K562 (cell line): ENCODE results near the gene HAGHL. TPM values are rescaled to one million over a fixed set of nuclear protein-coding genes. Genes with fewer than 3 reads are reported as not detected.
A peak's percentile ranks its signal among the peaks of the same experiment; 100 is the strongest.

Source experiments
- ATAC-seq: fragments of 200-7000 bp; cut with Tn5 transposase; 3 replicates; pipeline ENCODE4 v1.9.1; 2020; ENCODE audit warnings: moderate library complexity
- BruUV-seq: library from RNA; stranded (reverse); fragments of 400-500 nt; replicated peaks from 2 replicates; lab custom pipeline; 2021; lab: Mats Ljungman, UMichigan
- CTCF ChIA-PET: fragments of 300-600 bp; formaldehyde crosslinking; extraction: SDS; loops from one replicate; lab custom pipeline; 2021; ENCODE audit warnings: low intra/inter-chr PET ratio; lab: Yijun Ruan, JAX
- POLR2A ChIA-PET: fragments of 300-600, 350-650 bp; sonication (Branson Sonifier 250); formaldehyde crosslinking; extraction: SDS; loops from one replicate; lab custom pipeline; 2021; ENCODE audit warnings: antibody characterized with exemption, inconsistent platforms; lab: Yijun Ruan, JAX
- DNase-seq, 4 experiments: peaks; one replicate each; pipeline versions ENCODE4 v3.0.0 to v3.0.0-alpha.2; 2011 to 2018; ENCODE audit warnings: low spot score in 3 of 4, mixed read lengths in 3 of 4; ENCODE audit errors: extremely low read depth in 1 of 4
- FAIRE-seq: peaks from 2 replicates; lab custom pipeline; 2011; peaks lifted over from hg19 to GRCh38; lab: Jason Lieb, UNC
- H2AFZ ChIP-seq: 2 replicates; pipeline ENCODE4 v1.6.0; 2011; ENCODE audit warnings: low read depth, low read length, control low read depth, inconsistent platforms
- H3K27ac ChIP-seq: fragments of 200-600 bp; 3 replicates; pipeline ENCODE4 v1.8.0; 2011; ENCODE audit warnings: low read depth, mild to moderate bottlenecking, control low read depth, inconsistent platforms, low read length, moderate library complexity, mixed read lengths; ENCODE audit errors: extremely low read depth
- H3K27me3 ChIP-seq, 2 experiments: fragments of 300-600 bp in 1 of 2; 2 replicates in 1 of 2; 3 replicates in 1 of 2; pipeline versions ENCODE4 v1.6.0 to v1.8.0; 2011; ENCODE audit warnings: inconsistent platforms in 2 of 2, low read length in 2 of 2, mild to moderate bottlenecking in 1 of 2, mixed read lengths in 1 of 2, moderate library complexity in 1 of 2; ENCODE audit not compliant: control insufficient read depth in 2 of 2, insufficient read depth in 2 of 2
- H3K36me3 ChIP-seq: fragments of 300-600 bp; 3 replicates; pipeline ENCODE4 v1.8.0; 2011; ENCODE audit warnings: mild to moderate bottlenecking, low read length, inconsistent platforms; ENCODE audit not compliant: control insufficient read depth, insufficient read depth
- H3K4me1 ChIP-seq, 2 experiments: fragments of 200-600 bp in 1 of 2; replicated peaks in 1 of 2; 2 replicates in 1 of 2; 3 replicates in 1 of 2; pipeline versions ENCODE4 v1.5.1 to v1.8.0; 2011; ENCODE audit warnings: inconsistent platforms in 2 of 2, low read length in 2 of 2, mild to moderate bottlenecking in 1 of 2, mixed read lengths in 1 of 2, moderate library complexity in 1 of 2; ENCODE audit not compliant: control insufficient read depth in 2 of 2, insufficient read depth in 2 of 2
- H3K4me2 ChIP-seq: 2 replicates; pipeline ENCODE4 v1.6.1; 2011; ENCODE audit warnings: low read length, control low read depth, inconsistent platforms, mixed read lengths; ENCODE audit not compliant: insufficient read depth
- H3K4me3 ChIP-seq: fragments of 200-600 bp; sonication (generic), shearing (Covaris generic); 2 replicates; pipeline ENCODE4 v1.5.1; 2016; ENCODE audit warnings: control low read depth, inconsistent platforms
- H3K79me2 ChIP-seq: fragments of 200-600 bp; 3 replicates; pipeline ENCODE4 v1.8.0; 2011; ENCODE audit warnings: low read length, inconsistent platforms; ENCODE audit not compliant: control insufficient read depth, insufficient read depth
- H3K9ac ChIP-seq, 2 experiments: 2 replicates each; pipeline versions ENCODE4 v1.6.0 to v1.6.1; 2011; ENCODE audit warnings: low read depth in 2 of 2, low read length in 2 of 2, control low read depth in 1 of 2, inconsistent platforms in 1 of 2, mild to moderate bottlenecking in 1 of 2, mixed read lengths in 1 of 2; ENCODE audit not compliant: insufficient read depth in 1 of 2
- H3K9me1 ChIP-seq: one replicate; pipeline ENCODE4 v1.6.0; 2011; ENCODE audit warnings: inconsistent platforms, mild to moderate bottlenecking, low read length, moderate library complexity; ENCODE audit not compliant: control insufficient read depth, insufficient read depth
- H3K9me3 ChIP-seq: replicated peaks from 2 replicates; pipeline ENCODE4 v1.5.1; 2011; ENCODE audit warnings: low read depth, low read length, inconsistent platforms; ENCODE audit not compliant: control insufficient read depth, insufficient read depth
- H4K20me1 ChIP-seq: replicated peaks from 2 replicates; pipeline ENCODE4 v1.6.1; 2011; ENCODE audit warnings: low read length, inconsistent platforms, mixed read lengths; ENCODE audit not compliant: control insufficient read depth, insufficient read depth
- HDAC2 ChIP-seq: fragments of 450-650 bp; IDR thresholded peaks from 2 replicates; pipeline ENCODE4 v1.6.1; 2016; ENCODE audit warnings: mild to moderate bottlenecking
- RBM17 ChIP-seq: fragments of 200-400 bp; formaldehyde crosslinking; IDR thresholded peaks from 2 replicates; pipeline ENCODE4 v1.6.1; 2017; ENCODE audit warnings: low read depth, mild to moderate bottlenecking, low read length, borderline replicate concordance
- SPI1 ChIP-seq: IDR thresholded peaks from 2 replicates; pipeline ENCODE4 v1.6.1; 2011; ENCODE audit warnings: low read depth, low read length, control low read depth, borderline replicate concordance
- WGBS: fragments of 100-300 bp; shearing (Covaris generic); methylation state at CpG from one replicate; pipeline ENCODE4 v1.1.6; 2016; ENCODE audit warnings: low coverage, mixed read lengths; ENCODE audit not compliant: insufficient coverage; ENCODE audit errors: missing lambda C conversion rate; 5-methylcytosine and 5-hydroxymethylcytosine counted together
- in situ Hi-C: fragments of 300-500 bp; cut with MboI; formaldehyde crosslinking; loops from 4 replicates; pipeline ENCODE4 v1.15.0; 2018; ENCODE audit warnings: inconsistent platforms, mixed read lengths
- intact Hi-C: fragments of 100-400 bp; cut with micrococcal nuclease; formaldehyde crosslinking; loops from 2 replicates; pipeline ENCODE4 v1.14.2; 2022
- polyA plus RNA-seq, 8 experiments: library from polyadenylated mRNA; depleted of rRNA in 4 of 8; stranded (reverse) in 5 of 8; unstranded in 3 of 8; fragments of >200 nt; fragmentation: Nextera tagmentation in 2 of 8; fragmentation: Illumina TruSeq in 1 of 8; extraction: Ambion mirVana in 2 of 8; extraction: Trizol in 1 of 8; gene quantifications; 2 replicates each; pipeline versions ENCODE4 v1.2.1 to v1.2.3, GENCODE V29; 2011 to 2014; ENCODE audit warnings: inconsistent platforms in 1 of 8, missing spikeins in 1 of 8
- total RNA-seq, 7 experiments: library from RNA; depleted of rRNA in 6 of 7; stranded (reverse); fragments of >200 nt in 6 of 7; fragmentation: Illumina TruSeq in 2 of 7; extraction: Trizol in 2 of 7; gene quantifications; 2 replicates each; pipeline versions ENCODE4 v1.2.1 to v1.2.3, GENCODE V29; 2011 to 2021; ENCODE audit warnings: low replicate concordance in 1 of 7

HAGHL gene
- total and polyA plus RNA-seq, 9 of the 15 experiments (the other 6 are each of a cell fraction or from before 2014, with no cell fraction given), result 0.31 to 83.4 (median 20.7) TPM

DNA sequence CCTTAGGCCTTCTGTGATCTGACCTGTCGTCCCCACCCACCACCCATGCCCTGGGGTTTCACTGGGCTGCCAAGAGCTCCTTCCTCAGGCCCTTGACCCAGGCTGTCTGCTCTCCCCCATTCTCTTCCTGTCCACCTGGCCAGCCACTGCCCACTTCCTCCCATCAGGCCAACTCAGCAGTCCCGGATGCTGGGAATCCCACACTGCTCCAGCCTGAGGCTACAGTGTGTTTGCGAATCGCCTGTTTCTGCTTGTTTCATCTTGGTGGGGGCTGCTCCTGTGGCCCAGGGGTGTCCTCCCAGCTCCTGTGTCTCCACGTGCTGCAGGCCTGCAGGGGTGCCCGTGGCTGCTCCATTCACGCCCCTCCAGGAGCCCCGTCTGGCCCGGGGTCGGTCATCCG is 12.8 kb upstream of the HAGHL start:
- Histone ChIP-seq H3K9me1 (peaks cover 1% of the 10 kb centered on the region), H3K27me3 (no peaks in the 10 kb centered on the region), H4K20me1 (peaks cover 9% of the 10 kb centered on the region; the same call in 1 of the 2 replicates), H3K4me1 (peaks cover 8 to 81% of the 10 kb centered on the region in 2 experiments; a peak in 4 of 5 replicates), H3K79me2 (peaks cover 14% of the 10 kb centered on the region), H3K4me3 (no peak overlapping the region), H3K27ac (no peak overlapping the region), H3K36me3 (peaks cover 19% of the 10 kb centered on the region; the same call in 2 of the 3 replicates), H3K4me2 (no peak overlapping the region), H2AFZ (peak overlapping the region; percentile 68), H3K9ac (no peak overlapping the region), H3K9me3 (no peaks in the 10 kb centered on the region)
- 0 out of 2 replicates have a peak, but pooled peaks have one; percentile 13 for TF ChIP-seq SPI1
- no peak for TF ChIP-seq RBM17
- no peak for TF ChIP-seq HDAC2
- CTCF ChIA-PET, result no interaction called here
- POLR2A ChIA-PET, result no interaction called here
- no TSS peak for BruUV-seq
- no peak for DNase-seq
- ATAC-seq, result no peak
- in situ Hi-C loops, result loop anchor here (5.0 to 10.0 kb wide), 2 partner anchors 73 to 341 kb away; partner anchors contain the start of genes CHTF18 and RPUSD1
- intact Hi-C loops, result loop anchor here (2.0 to 5.0 kb wide), 2 partner anchors 15 to 93 kb away; no protein-coding TSS in a partner anchor
- no peak for FAIRE-seq
- WGBS, result 83% methylated on average over 9 of the region's 11 CpGs
